ENCODE data around the gene IGSF22. TPM values are rescaled to one million over a fixed set of nuclear protein-coding genes. Genes with fewer than 3 reads are reported as not detected.

Gene IGSF22
- total and polyA plus RNA-seq, 2 of the 8 experiments (the other 6 are each of a cell fraction or from before 2014, with no cell fraction given) = 0.14 TPM; not detected in 1

DNA sequence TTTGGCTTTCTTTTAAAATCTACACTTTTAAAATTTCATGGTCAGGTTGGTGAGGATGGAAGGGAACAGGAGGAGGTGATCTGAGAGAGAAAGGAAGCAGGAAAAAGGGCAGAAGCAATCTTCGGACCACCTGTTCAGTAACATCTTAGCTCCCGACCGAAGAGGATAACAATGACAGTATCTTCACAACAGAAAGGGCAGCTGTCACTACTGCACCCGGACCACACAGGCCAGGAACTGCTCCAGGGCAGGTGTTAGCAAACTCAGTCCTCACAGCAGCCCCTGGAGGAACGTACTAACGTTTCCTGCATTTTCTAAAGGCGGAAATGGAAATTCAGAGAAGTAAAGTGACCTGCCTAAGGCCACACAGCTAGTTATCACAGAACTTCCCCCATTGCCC is 48.8 kb upstream of the IGSF22 start:
- WGBS, 2 experiments (ENCODE audit: extremely low coverage in 1 of 2, insufficient coverage in 1 of 2, insufficient read length in 1 of 2, insufficient replicate concordance in 2 of 2, low coverage in 1 of 2, low lambda C conversion rate in 2 of 2, missing lambda C conversion rate in 1 of 2) = 87% methylated on average over 7 of the region's 7 CpGs; no CpG with 5 or more reads in 1 of the 2 experiments
- Histone ChIP-seq H4K20me1 (replicated peaks in 1 of 2; ENCODE audit: control insufficient read depth in 1 of 2, insufficient read depth in 2 of 2, low read length in 2 of 2) (no peaks in the 10 kb centered on the region), H3K27me3 (replicated peaks in 1 of 4; ENCODE audit: control insufficient read depth in 3 of 4, extremely low read depth in 1 of 4, insufficient read depth in 3 of 4, low read length in 3 of 4) (0 out of 7 replicates have a peak, but pooled peaks cover 0 to 3% (median 0%) of the 10 kb centered on the region in 4 experiments), H2BK12ac (ENCODE audit: low read depth, low read length) (no peak overlapping the region), H4K5ac (ENCODE audit: insufficient read length, low read depth, low read length) (no peak overlapping the region), H2AFZ (ENCODE audit: low read length) (no peak overlapping the region), H3K18ac (ENCODE audit: extremely low read depth, low read length) (no peak overlapping the region), H4K8ac (ENCODE audit: extremely low read depth, insufficient read depth, low read length) (no peak overlapping the region), H3K9me3 (ENCODE audit: insufficient read depth in 2 of 2, low read depth in 1 of 2, low read length in 1 of 2) (no peaks in the 10 kb centered on the region), H4K91ac (replicated peaks; ENCODE audit: insufficient read length, low read length) (no peak overlapping the region), H3K23ac (ENCODE audit: insufficient read length) (no peak overlapping the region), H2BK15ac (ENCODE audit: low read length) (0 out of 2 replicates have a peak overlapping the region, but pooled peaks have one; percentile 37), H3K4me3 (ENCODE audit: extremely low read depth in 1 of 4, insufficient read depth in 2 of 4, low read depth in 3 of 4, low read length in 4 of 4) (no peak overlapping the region), H2AK5ac (ENCODE audit: low read depth, low read length) (no peak overlapping the region), H3K4me2 (ENCODE audit: insufficient read depth in 1 of 2, low read depth in 2 of 2, low read length in 2 of 2) (no peak overlapping the region), H2BK5ac (ENCODE audit: low read depth, low read length) (no peak overlapping the region), H3K4ac (replicated peaks; ENCODE audit: insufficient read length, low read depth, low read length) (no peak overlapping the region), H3K36me3 (ENCODE audit: control insufficient read depth in 2 of 4, insufficient read depth in 4 of 4, low read length in 3 of 4) (no peaks in the 10 kb centered on the region), H3K14ac (ENCODE audit: insufficient read length) (no peak overlapping the region), H3K56ac (replicated peaks; ENCODE audit: insufficient read length, low read depth, low read length) (no peak overlapping the region), H3K27ac (ENCODE audit: low read depth, low read length) (no peak overlapping the region), H3K79me1 (ENCODE audit: low read depth, low read length) (no peaks in the 10 kb centered on the region), H3K4me1 (replicated peaks in 1 of 4; ENCODE audit: control insufficient read depth in 3 of 4, insufficient read depth in 4 of 4, low read length in 3 of 4) (peaks cover 0 to 29% (median 8%) of the 10 kb centered on the region in 4 experiments; a peak in 6 of 7 replicates), H3K79me2 (ENCODE audit: control insufficient read depth in 1 of 2, insufficient read depth in 2 of 2, low read length in 2 of 2) (no peaks in the 10 kb centered on the region), H2BK20ac (ENCODE audit: low read length) (no peak overlapping the region), H3K9ac (replicated peaks in 1 of 4; ENCODE audit: extremely low read depth in 1 of 4, low read depth in 3 of 4, low read length in 3 of 4) (no peak overlapping the region), H3K23me2 (ENCODE audit: low read depth, low read length) (no peaks in the 10 kb centered on the region), H2BK120ac (replicated peaks; ENCODE audit: low read depth, low read length) (no peak overlapping the region)
- POLR2A ChIA-PET (ENCODE audit: partially characterized antibody) = interaction anchor here (0.8 to 1.0 kb wide), 3 partner anchors 15 to 27 kb away, joined by 3 read pairs; no protein-coding TSS in a partner anchor
- DNase-seq (ENCODE audit: low read depth in 1 of 2, low spot score in 2 of 2) (no peak), FAIRE-seq (no peak)
- CTCF ChIA-PET (ENCODE audit: partially characterized antibody) = interaction anchor here (0.6 to 12.1 kb wide), 21 partner anchors 9 to 280 kb away, joined by 3 to 363 read pairs (median 4); partner anchors contain the start of gene PTPN5
